Measurements from ENCODE around the gene STX18.

DNA sequence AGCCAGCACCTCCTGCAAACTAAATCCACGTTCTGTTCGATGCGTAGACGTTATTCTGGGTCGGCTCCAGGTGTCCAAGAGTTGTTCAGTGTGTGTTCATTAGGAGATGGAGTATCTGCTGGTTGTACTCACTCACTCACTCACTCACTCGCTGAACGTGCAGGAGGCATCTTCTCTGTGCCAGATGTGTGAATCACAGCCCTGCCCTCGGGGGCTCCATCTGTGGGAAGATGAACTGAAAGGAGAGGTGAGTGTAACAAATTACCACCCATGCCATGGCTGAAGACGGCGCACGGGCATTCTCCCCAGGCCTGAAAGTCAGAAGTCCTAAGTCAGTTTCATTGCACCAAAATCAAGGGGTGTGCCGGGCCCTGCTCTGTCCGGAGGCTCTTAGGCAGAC lies 138.9 kb downstream of the STX18 start:
- TF ChIP-seq, protein P1, sequence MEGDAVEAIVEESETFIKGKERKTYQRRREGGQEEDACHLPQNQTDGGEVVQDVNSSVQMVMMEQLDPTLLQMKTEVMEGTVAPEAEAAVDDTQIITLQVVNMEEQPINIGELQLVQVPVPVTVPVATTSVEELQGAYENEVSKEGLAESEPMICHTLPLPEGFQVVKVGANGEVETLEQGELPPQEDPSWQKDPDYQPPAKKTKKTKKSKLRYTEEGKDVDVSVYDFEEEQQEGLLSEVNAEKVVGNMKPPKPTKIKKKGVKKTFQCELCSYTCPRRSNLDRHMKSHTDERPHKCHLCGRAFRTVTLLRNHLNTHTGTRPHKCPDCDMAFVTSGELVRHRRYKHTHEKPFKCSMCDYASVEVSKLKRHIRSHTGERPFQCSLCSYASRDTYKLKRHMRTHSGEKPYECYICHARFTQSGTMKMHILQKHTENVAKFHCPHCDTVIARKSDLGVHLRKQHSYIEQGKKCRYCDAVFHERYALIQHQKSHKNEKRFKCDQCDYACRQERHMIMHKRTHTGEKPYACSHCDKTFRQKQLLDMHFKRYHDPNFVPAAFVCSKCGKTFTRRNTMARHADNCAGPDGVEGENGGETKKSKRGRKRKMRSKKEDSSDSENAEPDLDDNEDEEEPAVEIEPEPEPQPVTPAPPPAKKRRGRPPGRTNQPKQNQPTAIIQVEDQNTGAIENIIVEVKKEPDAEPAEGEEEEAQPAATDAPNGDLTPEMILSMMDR (conservative IDR thresholded peaks at IDR 0.05 in 1 of 2, IDR thresholded peaks at IDR 0.05 in 1 of 2; ENCODE audit: low read depth in 1 of 2, low read length in 2 of 2) = no peak
- TF ChIP-seq EZH2 (IDR thresholded peaks at IDR 0.05; ENCODE audit: low read length, missing control alignments) = no peak
